HCT116 (cell line): ENCODE measurements around the gene CELA2A. TPM values are rescaled to one million over a fixed set of nuclear protein-coding genes. Genes with fewer than 3 reads are reported as not detected.

Experiments
- ATAC-seq: fragments of 200-7000 bp; cut with Tn5 transposase; 2 replicates; pipeline ENCODE4 v1.9.1; 2020; ENCODE audit warnings: mild to moderate bottlenecking, moderate library complexity
- BruUV-seq: library from RNA; stranded (reverse); fragments of 400-500 nt; replicated peaks from 2 replicates; lab custom pipeline; 2021; lab: Mats Ljungman, UMichigan
- CTCF ChIA-PET: fragments of 300-600 bp; sonication (Branson Sonifier 250); formaldehyde crosslinking; loops from one replicate; lab custom pipeline; 2021; ENCODE audit warnings: antibody characterized with exemption; lab: Charles Lee
- POLR2A ChIA-PET: fragments of 300-600, 350-600 bp; sonication (Branson Sonifier 250); formaldehyde crosslinking; loops from one replicate; lab custom pipeline; 2021; ENCODE audit warnings: antibody characterized with exemption; lab: Charles Lee
- RAD21 ChIA-PET, 2 experiments: fragments of 300-600 bp; sonication (Branson Sonifier 250); formaldehyde crosslinking; loops; one replicate each; lab custom pipeline; 2023; ENCODE audit warnings: low total read pairs in 2 of 2; ENCODE audit not compliant: uncharacterized antibody in 2 of 2, unreplicated experiment in 2 of 2, low non-redundant PET in 1 of 2; lab: Charles Lee
- DNase-seq: peaks from one replicate; pipeline ENCODE4 v3.0.0-alpha.2; 2010; ENCODE audit warnings: low read depth, low spot score
- H2AFZ ChIP-seq: fragments of 200-600 bp; shearing (Covaris generic), sonication (generic); 2 replicates; pipeline ENCODE4 v1.6.1; 2017; ENCODE audit warnings: low read depth, mixed run types, mixed read lengths, antibody characterized with exemption, low read length; ENCODE audit not compliant: poor library complexity, severe bottlenecking
- H3K27ac ChIP-seq: 2 replicates; pipeline ENCODE4 v1.5.1; 2012; ENCODE audit warnings: low read depth, low read length
- H3K27me3 ChIP-seq: fragments of 200-600 bp; sonication (generic); 2 replicates; pipeline ENCODE4 v1.6.1; 2016; ENCODE audit warnings: mixed run types, low read length, mixed read lengths; ENCODE audit not compliant: insufficient read depth
- H3K36me3 ChIP-seq, 2 experiments: fragments of 200-500 bp in 1 of 2; fragments of 200-600 bp in 1 of 2; sonication (Bioruptor generic) in 1 of 2; sonication (generic) in 1 of 2; 2 replicates each; pipeline versions ENCODE4 v1.5.1 to v1.6.1; 2014 to 2016; ENCODE audit warnings: low read length in 2 of 2, inconsistent platforms in 1 of 2, mixed read lengths in 1 of 2, mixed run types in 1 of 2; ENCODE audit not compliant: insufficient read depth in 2 of 2, control insufficient read depth in 1 of 2
- H3K4me1 ChIP-seq, 2 experiments: fragments of 200-600 bp in 1 of 2; sonication (generic) in 1 of 2; 2 replicates each; pipeline versions ENCODE4 v1.5.1 to v1.6.1; 2012 to 2017; ENCODE audit warnings: low read length in 2 of 2, inconsistent platforms in 1 of 2, mild to moderate bottlenecking in 1 of 2, mixed read lengths in 1 of 2, mixed run types in 1 of 2, moderate library complexity in 1 of 2; ENCODE audit not compliant: insufficient read depth in 2 of 2, control insufficient read depth in 1 of 2
- H3K4me2 ChIP-seq: fragments of 200-600 bp; sonication (generic); 2 replicates; pipeline ENCODE4 v1.6.1; 2017; ENCODE audit warnings: mixed run types, low read length, mixed read lengths
- H3K4me3 ChIP-seq, 2 experiments: fragments of 200-600 bp in 1 of 2; sonication (generic) in 1 of 2; replicated peaks in 1 of 2; 2 replicates each; pipeline ENCODE4 v1.5.1; 2011 to 2016; ENCODE audit warnings: low read length in 2 of 2, control low read depth in 1 of 2, low read depth in 1 of 2, mild to moderate bottlenecking in 1 of 2, mixed read lengths in 1 of 2, mixed run types in 1 of 2
- H3K79me2 ChIP-seq: fragments of 200-600 bp; sonication (generic); 2 replicates; pipeline ENCODE4 v1.6.1; 2017; ENCODE audit warnings: mild to moderate bottlenecking, mixed run types, low read length, moderate library complexity, mixed read lengths; ENCODE audit not compliant: insufficient read depth
- H3K9ac ChIP-seq: fragments of 200-600 bp; sonication (generic); 2 replicates; pipeline ENCODE4 v1.6.1; 2016; ENCODE audit warnings: low read length, mixed read lengths
- H3K9me2 ChIP-seq: fragments of 200-600 bp; sonication (generic), shearing (Covaris generic); 2 replicates; pipeline ENCODE4 v1.6.1; 2017; ENCODE audit warnings: mixed run types, mild to moderate bottlenecking, moderate library complexity; ENCODE audit not compliant: insufficient read depth
- H3K9me3 ChIP-seq, 2 experiments: fragments of 200-500 bp in 1 of 2; fragments of 200-600 bp in 1 of 2; sonication (Bioruptor generic) in 1 of 2; sonication (generic) in 1 of 2; 2 replicates each; pipeline ENCODE4 v1.6.1; 2014 to 2017; ENCODE audit warnings: low read length in 2 of 2, mixed read lengths in 2 of 2, inconsistent platforms in 1 of 2, low read depth in 1 of 2, mild to moderate bottlenecking in 1 of 2, mixed run types in 1 of 2, moderate library complexity in 1 of 2; ENCODE audit not compliant: control insufficient read depth in 1 of 2, insufficient read depth in 1 of 2
- H4K20me1 ChIP-seq: fragments of 200-600 bp; sonication (generic), shearing (Covaris generic); 2 replicates; pipeline ENCODE4 v1.6.1; 2017; ENCODE audit warnings: mixed run types, mild to moderate bottlenecking, moderate library complexity; ENCODE audit not compliant: insufficient read depth
- CBX3 ChIP-seq: IDR thresholded peaks from 2 replicates; pipeline ENCODE4 v1.6.1; 2012; ENCODE audit warnings: low read depth
- CEBPB ChIP-seq: IDR thresholded peaks from 2 replicates; pipeline ENCODE4 v1.6.1; 2012; ENCODE audit warnings: low read depth
- EGR1 ChIP-seq: IDR thresholded peaks from 2 replicates; pipeline ENCODE4 v1.6.1; 2012; ENCODE audit warnings: low read depth
- ELF1 ChIP-seq: IDR thresholded peaks from 2 replicates; pipeline ENCODE4 v1.6.1; 2012; ENCODE audit warnings: low read depth, borderline replicate concordance
- EZH2 ChIP-seq: fragments of 200-600 bp; sonication (generic); IDR thresholded peaks from 2 replicates; pipeline ENCODE4 v1.6.1; 2017; ENCODE audit warnings: antibody characterized with exemption, mixed run types
- FOSL1 ChIP-seq: IDR thresholded peaks from 2 replicates; pipeline ENCODE4 v1.6.1; 2012; ENCODE audit warnings: low read depth
- JUND ChIP-seq: IDR thresholded peaks from 2 replicates; pipeline ENCODE4 v1.6.1; 2012
- MAX ChIP-seq: IDR thresholded peaks from 2 replicates; pipeline ENCODE4 v1.6.1; 2012
- POLR2AphosphoS5 ChIP-seq: IDR thresholded peaks from 2 replicates; pipeline ENCODE4 v1.6.1; 2011; ENCODE audit warnings: mild to moderate bottlenecking, low read depth, low read length, moderate library complexity
- RAD21 ChIP-seq: IDR thresholded peaks from 2 replicates; pipeline ENCODE4 v1.6.1; 2012; ENCODE audit warnings: low read depth, mild to moderate bottlenecking
- REST ChIP-seq: IDR thresholded peaks from 2 replicates; pipeline ENCODE4 v1.6.1; 2012; ENCODE audit warnings: low read depth
- SIN3A ChIP-seq: IDR thresholded peaks from 2 replicates; pipeline ENCODE4 v1.6.1; 2012; ENCODE audit warnings: low read depth
- TCF7L2 ChIP-seq: IDR thresholded peaks from 2 replicates; pipeline ENCODE4 v1.7.0; 2011; ENCODE audit warnings: borderline replicate concordance, inconsistent platforms; ENCODE audit not compliant: insufficient read depth, insufficient read length; ENCODE audit errors: extremely low read depth
- YY1 ChIP-seq: IDR thresholded peaks from 2 replicates; pipeline ENCODE4 v1.6.1; 2011; ENCODE audit warnings: low read length, low read depth, moderate library complexity, mild to moderate bottlenecking; ENCODE audit not compliant: insufficient replicate concordance; ENCODE audit errors: extremely low read depth
- ZBTB33 ChIP-seq: IDR thresholded peaks from 2 replicates; pipeline ENCODE4 v1.6.1; 2011; ENCODE audit warnings: mild to moderate bottlenecking, low read length, moderate library complexity; ENCODE audit not compliant: insufficient replicate concordance; ENCODE audit errors: extremely low read depth
- intact Hi-C: fragments of 100-400 bp; cut with micrococcal nuclease; formaldehyde crosslinking; loops from 2 replicates; pipeline ENCODE4 v1.10.0; 2022
- total RNA-seq: library from RNA; stranded (reverse); gene quantifications from one replicate; pipeline ENCODE4 v1.2.1, GENCODE V29; 2021; ENCODE audit not compliant: unreplicated experiment

The CELA2A gene
- total RNA-seq, 1 experiment from 2014 or later: 1.6 TPM

GRCh38 chr1:15407580-15407979, 49.0 kb upstream of the CELA2A start:
- H2AFZ ChIP-seq: no peak overlapping the region
- H3K4me2 ChIP-seq: no peak overlapping the region
- H3K4me3 ChIP-seq: no peak overlapping the region
- H3K9me3 ChIP-seq: no peaks in the 10 kb centered on the region
- no peaks in the 10 kb centered on the region for H3K9me2 ChIP-seq
- no peak for DNase-seq
- H3K79me2 ChIP-seq: peaks cover 29% of the 10 kb centered on the region
- no peaks in the 10 kb centered on the region for H3K27me3 ChIP-seq
- ChIA-PET POLR2A (no interaction called here), CTCF (no interaction called here), RAD21 (no interaction called here)
- H3K36me3 ChIP-seq: peaks cover 0 to 3% of the 10 kb centered on the region in 2 experiments; a peak in 1 of 4 replicates
- no peak for ATAC-seq
- H4K20me1 ChIP-seq: no peaks in the 10 kb centered on the region
- BruUV-seq: no TSS peak
- intact Hi-C loops: no loop called here
- peaks cover 3 to 35% of the 10 kb centered on the region in 2 experiments; a peak in 3 of 4 replicates for H3K4me1 ChIP-seq
- no peak overlapping the region for H3K27ac ChIP-seq
- TF ChIP-seq YY1: no peak
- H3K9ac ChIP-seq: no peak overlapping the region

GRCh38 chr1:15408890-15409387, 47.6 kb upstream of the CELA2A start:
- Histone ChIP-seq H4K20me1 (no peaks in the 10 kb centered on the region), H3K4me3 (peak overlapping the region; percentile 87 to 94), H3K9ac (peak overlapping the region; percentile 93), H3K36me3 (peaks cover 0 to 8% of the 10 kb centered on the region in 2 experiments; a peak in 1 of 4 replicates), H3K79me2 (peaks cover 42% of the 10 kb centered on the region), H3K9me3 (no peaks in the 10 kb centered on the region), H3K27ac (no peak overlapping the region), H3K4me1 (peaks cover 3 to 47% of the 10 kb centered on the region in 2 experiments; a peak in 3 of 4 replicates), H3K4me2 (peak overlapping the region; percentile 98), H3K9me2 (no peaks in the 10 kb centered on the region), H3K27me3 (no peaks in the 10 kb centered on the region), H2AFZ (no peak overlapping the region)
- intact Hi-C loops: no loop called here
- ChIA-PET CTCF (no interaction called here), POLR2A (no interaction called here), RAD21 (no interaction called here)
- DNase-seq (no peak), ATAC-seq (no peak)
- BruUV-seq: no TSS peak
- TF ChIP-seq POLR2AphosphoS5: no peak
- TF ChIP-seq JUND: no peak
- TF ChIP-seq YY1: no peak
- no peak for TF ChIP-seq RAD21
- TF ChIP-seq ZBTB33: no peak
- no peak for TF ChIP-seq MAX
- no peak for TF ChIP-seq REST
- no peak for TF ChIP-seq SIN3A
- no peak for TF ChIP-seq EZH2
- TF ChIP-seq ELF1: no peak
- no peak for TF ChIP-seq EGR1
- TF ChIP-seq TCF7L2: no peak
- TF ChIP-seq CBX3: no peak
- TF ChIP-seq CEBPB: no peak
- TF ChIP-seq FOSL1: no peak
